Measurements from ENCODE around the gene ASIC3.

Gene ASIC3

GRCh38 chr7:151101621-151102396, 53.5 kb downstream of the ASIC3 start:
- DNase-seq (ENCODE audit: low read depth), result no peak
- TF ChIP-seq CTCF (IDR thresholded peaks at IDR 0.05; ENCODE audit: low read depth, low read length, missing control alignments), result no peak
- in situ Hi-C loops (cut with HindIII; ENCODE audit: low sequenced_read_pairs), result no loop called here
- H3K4me3 ChIP-seq (ENCODE audit: low read depth, low read length), result no peak overlapping the region
